KOPT-K1 (cell line): ENCODE results near the gene TSPAN9.

Experiments
- H3K27ac ChIP-seq: fragments of 200-600 bp; sonication (generic); 2 replicates; pipeline ENCODE4 v1.5.1; 2016; ENCODE audit warnings: antibody characterized with exemption, mild to moderate bottlenecking, low read depth, low read length; ENCODE audit not compliant: poor library complexity, severe bottlenecking
- H3K36me3 ChIP-seq: fragments of 200-600 bp; sonication (generic); 2 replicates; pipeline ENCODE4 v1.5.1; 2017; ENCODE audit warnings: antibody characterized with exemption, mild to moderate bottlenecking, low read length, moderate library complexity; ENCODE audit not compliant: insufficient read depth
- H3K9me3 ChIP-seq: fragments of 200-600 bp; sonication (generic); 2 replicates; pipeline ENCODE4 v1.5.1; 2017; ENCODE audit warnings: antibody characterized with exemption, low read length, mild to moderate bottlenecking; ENCODE audit not compliant: insufficient read depth, poor library complexity, severe bottlenecking

The TSPAN9 gene

GRCh38 chr12:3116106-3116844 is 39.1 kb downstream of the TSPAN9 start:
- no peaks in the 10 kb centered on the region for H3K9me3 ChIP-seq
- H3K36me3 ChIP-seq: no peaks in the 10 kb centered on the region
- H3K27ac ChIP-seq: no peak overlapping the region

DNA sequence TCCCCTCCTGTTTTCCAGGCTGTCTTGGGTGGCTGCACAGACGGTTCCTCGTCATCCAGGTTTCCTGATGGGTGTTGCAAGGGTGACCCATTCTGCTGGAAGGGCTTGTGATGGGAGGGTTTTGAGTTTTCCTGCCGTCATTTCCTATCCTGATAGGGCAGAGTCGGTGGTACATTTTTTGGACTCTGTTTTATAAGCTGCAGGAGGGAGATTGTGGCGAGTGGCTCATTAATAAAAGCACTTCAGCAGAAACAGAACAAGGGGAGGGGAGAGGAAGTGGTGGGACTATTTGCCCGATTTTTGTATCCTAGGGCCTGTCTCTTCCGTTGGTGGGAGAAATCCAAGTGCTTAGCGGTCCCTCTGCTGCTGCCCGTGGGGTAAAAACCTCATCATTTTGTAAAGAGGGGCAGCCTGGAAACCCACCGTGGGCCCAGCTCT is 40.0 kb downstream of the TSPAN9 start:
- H3K36me3 ChIP-seq: no peaks in the 10 kb centered on the region
- H3K9me3 ChIP-seq: no peaks in the 10 kb centered on the region
- H3K27ac ChIP-seq: no peak overlapping the region

- Histone ChIP-seq H3K36me3 (no peaks in the 10 kb centered on the region), H3K27ac (no peak overlapping the region), H3K9me3 (no peaks in the 10 kb centered on the region)
Measured at GRCh38 chr12:3117591-3118015, 40.4 kb downstream of the TSPAN9 start.

DNA sequence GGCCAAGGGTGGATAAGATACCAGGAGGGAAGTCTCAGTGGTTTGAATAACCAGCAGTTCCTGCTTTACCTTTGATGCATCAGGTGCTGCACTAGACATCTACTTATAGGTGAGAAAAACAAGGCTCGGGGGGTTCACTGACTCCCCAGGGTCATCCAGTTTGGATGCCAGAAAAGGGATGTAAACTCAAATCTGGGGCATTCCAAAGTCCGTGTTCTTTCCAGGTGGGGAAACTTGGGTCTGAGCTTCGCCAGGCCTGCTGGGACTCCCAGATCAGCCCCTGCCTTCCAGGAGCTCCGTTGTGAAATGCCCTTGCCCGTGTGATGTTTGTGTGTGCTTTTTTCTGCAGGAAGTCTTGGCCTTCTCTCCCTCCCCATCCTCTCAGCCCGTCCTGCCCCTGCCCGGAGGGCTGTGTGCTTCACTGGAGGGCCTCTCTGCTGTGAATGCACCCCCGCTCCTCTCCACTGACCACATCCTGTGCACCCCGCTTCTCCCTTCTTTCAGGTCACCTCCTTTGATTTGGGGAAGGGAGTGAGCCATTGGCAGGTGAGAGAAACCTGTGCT is 42.1 kb downstream of the TSPAN9 start:
- Histone ChIP-seq H3K27ac (no peak overlapping the region), H3K36me3 (no peaks in the 10 kb centered on the region)

GRCh38 chr12:3119756-3120601 is 42.8 kb downstream of the TSPAN9 start:
- H3K36me3 ChIP-seq: no peaks in the 10 kb centered on the region
- no peaks in the 10 kb centered on the region for H3K9me3 ChIP-seq
- no peak overlapping the region for H3K27ac ChIP-seq

More for the DNA sequence above, 42.1 kb downstream of the TSPAN9 start:
- H3K9me3 ChIP-seq: no peaks in the 10 kb centered on the region

DNA sequence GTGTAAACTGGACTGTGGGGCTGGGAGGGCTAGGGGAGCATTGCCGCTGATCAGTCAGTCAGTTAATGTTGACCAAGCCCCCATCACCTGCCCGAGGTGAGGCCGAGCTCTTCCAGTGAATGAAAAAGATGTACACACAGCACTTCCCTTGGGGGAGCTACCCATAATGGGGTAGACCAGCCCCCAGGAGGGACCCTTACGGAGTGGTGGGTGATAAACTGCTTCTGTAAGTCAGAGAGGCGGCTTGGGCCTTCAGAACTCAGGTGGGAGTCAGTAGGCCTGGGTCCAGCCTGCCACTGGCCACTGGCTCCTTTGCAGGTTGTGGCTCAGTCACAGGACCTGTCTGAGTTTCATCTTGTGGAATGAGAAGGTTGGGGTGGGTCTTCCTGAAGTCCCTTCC is 43.5 kb downstream of the TSPAN9 start:
- H3K27ac ChIP-seq: no peak overlapping the region
- H3K36me3 ChIP-seq: no peaks in the 10 kb centered on the region
- H3K9me3 ChIP-seq: no peaks in the 10 kb centered on the region

DNA sequence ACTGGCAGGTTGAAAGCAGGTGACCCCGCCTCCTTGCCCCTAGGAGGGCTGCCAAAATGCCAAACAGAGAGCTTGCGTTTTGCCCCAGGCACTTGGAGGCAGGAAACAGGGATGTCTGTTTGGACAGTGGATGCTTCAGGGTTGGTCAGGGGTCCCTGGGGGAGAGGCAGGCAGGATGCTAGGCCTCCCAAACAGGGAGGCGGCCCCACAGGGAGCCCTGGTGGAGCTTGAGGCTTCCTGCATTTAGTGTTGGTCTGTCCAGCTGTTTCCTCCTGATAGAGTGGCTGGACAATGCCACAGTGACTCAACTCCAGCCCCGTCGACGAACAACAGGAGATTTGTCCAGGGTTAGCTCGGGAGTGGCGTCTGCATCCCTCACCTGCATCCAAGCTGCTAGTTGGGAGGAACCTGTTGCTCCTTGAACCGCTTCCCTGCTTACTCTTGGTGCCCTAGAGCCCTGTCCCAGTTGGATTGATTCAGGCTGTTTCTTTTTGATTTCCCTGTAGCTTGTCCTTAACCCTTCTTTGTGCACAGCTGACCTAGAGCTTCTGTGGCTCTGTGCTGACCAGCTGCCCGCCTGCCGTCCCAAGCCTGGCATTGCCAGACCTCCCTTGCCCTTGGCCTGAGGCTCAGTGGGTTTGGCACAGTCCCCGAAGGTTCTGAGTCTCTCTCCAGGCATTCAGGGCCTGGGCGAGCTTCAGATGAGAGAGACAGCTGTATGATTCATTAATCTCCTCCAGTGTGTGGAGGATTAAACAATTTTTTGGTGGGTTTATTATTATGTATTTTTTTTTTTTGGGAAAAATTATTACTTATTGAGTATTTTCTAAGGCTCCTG is 45.9 kb downstream of the TSPAN9 start:
- Histone ChIP-seq H3K36me3 (no peaks in the 10 kb centered on the region), H3K27ac (no peak overlapping the region), H3K9me3 (no peaks in the 10 kb centered on the region)

GRCh38 chr12:3123729-3124128 is 46.5 kb downstream of the TSPAN9 start:
- Histone ChIP-seq H3K36me3 (no peaks in the 10 kb centered on the region), H3K9me3 (no peaks in the 10 kb centered on the region), H3K27ac (no peak overlapping the region)

GRCh38 chr12:3124917-3125316 is 47.7 kb downstream of the TSPAN9 start:
- H3K27ac ChIP-seq: no peak overlapping the region
- H3K9me3 ChIP-seq: no peaks in the 10 kb centered on the region
- no peaks in the 10 kb centered on the region for H3K36me3 ChIP-seq

- Histone ChIP-seq H3K36me3 (no peaks in the 10 kb centered on the region), H3K27ac (no peak overlapping the region), H3K9me3 (no peaks in the 10 kb centered on the region)
Measured at GRCh38 chr12:3125674-3126073, 48.5 kb downstream of the TSPAN9 start.

- Histone ChIP-seq H3K27ac (no peak overlapping the region), H3K36me3 (no peaks in the 10 kb centered on the region)
Measured at GRCh38 chr12:3127832-3128231, 50.7 kb downstream of the TSPAN9 start.

GRCh38 chr12:3128498-3129293 is 51.5 kb downstream of the TSPAN9 start:
- no peak overlapping the region for H3K27ac ChIP-seq
- no peaks in the 10 kb centered on the region for H3K9me3 ChIP-seq
- H3K36me3 ChIP-seq: no peaks in the 10 kb centered on the region

More at GRCh38 chr12:3127832-3128231, 50.7 kb downstream of the TSPAN9 start:
- H3K9me3 ChIP-seq: no peaks in the 10 kb centered on the region

GRCh38 chr12:3129301-3130056 is 52.3 kb downstream of the TSPAN9 start:
- H3K9me3 ChIP-seq: no peaks in the 10 kb centered on the region
- no peak overlapping the region for H3K27ac ChIP-seq
- no peaks in the 10 kb centered on the region for H3K36me3 ChIP-seq
